ENCODE measurements around the gene FANCC. TPM values are rescaled to one million over a fixed set of nuclear protein-coding genes. Genes with fewer than 3 reads are reported as not detected.

The FANCC gene
- total RNA-seq, 1 experiment from 2014 or later, result 14.5 TPM

DNA sequence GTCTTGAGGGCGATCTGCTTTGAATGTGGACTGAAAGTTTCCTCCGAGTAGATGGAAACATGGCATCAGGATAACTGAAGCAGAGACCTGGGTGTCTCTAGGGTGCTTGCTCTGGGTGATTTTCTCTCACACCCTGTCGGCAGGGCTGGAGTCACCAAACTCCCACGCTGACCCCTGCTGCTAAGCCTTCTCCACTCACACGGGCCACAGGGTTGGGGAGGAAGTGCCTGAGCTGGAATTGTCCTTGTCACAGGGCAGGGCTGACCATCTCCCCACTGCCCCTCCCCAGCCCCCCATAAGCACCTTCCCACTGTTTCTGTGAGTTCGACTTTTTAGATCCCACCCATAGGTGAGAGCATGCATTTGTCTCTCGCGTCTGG, 212.9 kb downstream of the FANCC start:
- BruUV-seq (replicated peaks), result no TSS peak
- H3K4me3 Mint-ChIP-seq (ENCODE audit: low read depth, unreplicated experiment), result no peak overlapping the region
- TF ChIP-seq, protein P1, sequence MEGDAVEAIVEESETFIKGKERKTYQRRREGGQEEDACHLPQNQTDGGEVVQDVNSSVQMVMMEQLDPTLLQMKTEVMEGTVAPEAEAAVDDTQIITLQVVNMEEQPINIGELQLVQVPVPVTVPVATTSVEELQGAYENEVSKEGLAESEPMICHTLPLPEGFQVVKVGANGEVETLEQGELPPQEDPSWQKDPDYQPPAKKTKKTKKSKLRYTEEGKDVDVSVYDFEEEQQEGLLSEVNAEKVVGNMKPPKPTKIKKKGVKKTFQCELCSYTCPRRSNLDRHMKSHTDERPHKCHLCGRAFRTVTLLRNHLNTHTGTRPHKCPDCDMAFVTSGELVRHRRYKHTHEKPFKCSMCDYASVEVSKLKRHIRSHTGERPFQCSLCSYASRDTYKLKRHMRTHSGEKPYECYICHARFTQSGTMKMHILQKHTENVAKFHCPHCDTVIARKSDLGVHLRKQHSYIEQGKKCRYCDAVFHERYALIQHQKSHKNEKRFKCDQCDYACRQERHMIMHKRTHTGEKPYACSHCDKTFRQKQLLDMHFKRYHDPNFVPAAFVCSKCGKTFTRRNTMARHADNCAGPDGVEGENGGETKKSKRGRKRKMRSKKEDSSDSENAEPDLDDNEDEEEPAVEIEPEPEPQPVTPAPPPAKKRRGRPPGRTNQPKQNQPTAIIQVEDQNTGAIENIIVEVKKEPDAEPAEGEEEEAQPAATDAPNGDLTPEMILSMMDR (IDR thresholded peaks at IDR 0.05; ENCODE audit: unreplicated experiment), result no peak
- peaks cover 46% of the 10 kb centered on the region for H3K36me3 Mint-ChIP-seq (ENCODE audit: insufficient read depth, unreplicated experiment)
- no peak for DNase-seq
- peaks cover 10% of the 10 kb centered on the region for H3K4me1 Mint-ChIP-seq (ENCODE audit: low read depth, unreplicated experiment)
- intact Hi-C loops (cut with micrococcal nuclease; ENCODE audit: unreplicated experiment), result no loop called here
- H3K27me3 Mint-ChIP-seq (ENCODE audit: unreplicated experiment), result no peaks in the 10 kb centered on the region
- CTCF ChIA-PET, result no interaction called here
- H3K27ac Mint-ChIP-seq (ENCODE audit: unreplicated experiment), result no peak overlapping the region
- no peaks in the 10 kb centered on the region for H3K9me3 Mint-ChIP-seq (ENCODE audit: low read depth, unreplicated experiment)

DNA sequence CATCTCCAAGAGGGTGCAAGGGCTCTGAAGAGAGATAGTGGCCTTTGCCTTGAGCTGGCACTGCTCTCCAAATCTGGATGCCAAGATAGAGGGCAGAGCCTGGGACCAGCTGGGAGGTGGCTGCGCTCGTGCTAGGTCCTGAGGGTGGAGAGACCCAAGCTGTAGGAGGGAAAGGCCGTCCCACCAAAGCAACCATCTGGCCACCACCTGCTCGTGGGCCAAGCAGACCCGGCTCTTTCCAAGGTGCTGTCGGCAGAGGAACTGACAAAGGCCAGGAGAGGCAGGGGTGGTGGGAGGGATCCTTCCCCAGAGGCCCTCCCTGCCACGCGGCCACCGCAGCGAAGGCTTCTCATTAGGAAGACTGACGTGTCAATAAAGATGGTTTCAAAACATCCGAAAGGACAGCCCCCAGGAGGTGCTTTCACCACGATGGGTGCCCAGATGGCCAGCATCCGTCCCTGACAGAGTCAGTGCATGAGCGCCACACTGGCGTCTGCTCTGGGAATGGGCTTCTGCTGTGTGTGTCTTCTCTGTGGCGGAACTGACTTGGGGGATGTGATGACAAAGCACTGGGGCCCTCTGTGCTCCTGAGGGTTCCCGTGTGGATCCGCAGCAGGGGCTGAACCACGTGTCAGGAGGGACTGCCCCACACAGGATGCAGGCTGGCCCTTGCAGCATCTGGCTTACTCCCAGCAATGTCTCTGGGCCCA, 213.5 kb downstream of the FANCC start:
- intact Hi-C loops (cut with micrococcal nuclease; ENCODE audit: unreplicated experiment), result no loop called here
- no TSS peak for BruUV-seq (replicated peaks)
- peaks cover 48% of the 10 kb centered on the region for H3K36me3 Mint-ChIP-seq (ENCODE audit: insufficient read depth, unreplicated experiment)
- DNase-seq, result no peak
- H3K9me3 Mint-ChIP-seq (ENCODE audit: low read depth, unreplicated experiment), result no peaks in the 10 kb centered on the region
- no peaks in the 10 kb centered on the region for H3K27me3 Mint-ChIP-seq (ENCODE audit: unreplicated experiment)
- CTCF ChIA-PET, result no interaction called here
- no peak overlapping the region for H3K4me3 Mint-ChIP-seq (ENCODE audit: low read depth, unreplicated experiment)
- peaks cover 10% of the 10 kb centered on the region for H3K4me1 Mint-ChIP-seq (ENCODE audit: low read depth, unreplicated experiment)
- H3K27ac Mint-ChIP-seq (ENCODE audit: unreplicated experiment), result no peak overlapping the region
- TF ChIP-seq, protein P1 (IDR thresholded peaks at IDR 0.05; ENCODE audit: unreplicated experiment), result no peak

DNA sequence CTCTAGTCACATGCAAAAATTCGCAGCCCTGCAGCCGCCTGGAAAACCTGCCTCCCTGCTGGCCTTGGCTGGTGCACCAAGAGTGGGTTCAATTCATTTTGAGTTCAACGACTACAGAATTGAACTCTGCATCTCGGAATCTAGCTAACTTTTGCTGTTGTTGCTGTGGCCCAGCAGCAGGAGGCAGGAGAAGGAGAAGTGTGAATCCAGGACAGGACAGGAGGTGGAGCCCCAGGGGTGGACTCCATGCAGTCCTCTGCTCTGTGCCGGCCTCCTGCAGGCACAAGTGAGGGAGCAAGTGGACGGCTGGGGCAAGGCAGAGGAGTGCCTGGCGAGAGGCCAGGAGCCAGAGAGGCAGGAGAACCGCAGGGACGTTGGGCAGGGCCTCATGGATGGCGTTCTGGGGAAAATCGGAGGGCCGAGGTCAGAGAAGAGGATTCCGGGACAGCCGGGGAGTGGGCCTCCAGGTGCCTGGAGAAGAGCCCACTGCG, 214.2 kb downstream of the FANCC start:
- intact Hi-C loops (cut with micrococcal nuclease; ENCODE audit: unreplicated experiment), result no loop called here
- H3K4me1 Mint-ChIP-seq (ENCODE audit: low read depth, unreplicated experiment), result peaks cover 13% of the 10 kb centered on the region
- no peak for DNase-seq

DNA sequence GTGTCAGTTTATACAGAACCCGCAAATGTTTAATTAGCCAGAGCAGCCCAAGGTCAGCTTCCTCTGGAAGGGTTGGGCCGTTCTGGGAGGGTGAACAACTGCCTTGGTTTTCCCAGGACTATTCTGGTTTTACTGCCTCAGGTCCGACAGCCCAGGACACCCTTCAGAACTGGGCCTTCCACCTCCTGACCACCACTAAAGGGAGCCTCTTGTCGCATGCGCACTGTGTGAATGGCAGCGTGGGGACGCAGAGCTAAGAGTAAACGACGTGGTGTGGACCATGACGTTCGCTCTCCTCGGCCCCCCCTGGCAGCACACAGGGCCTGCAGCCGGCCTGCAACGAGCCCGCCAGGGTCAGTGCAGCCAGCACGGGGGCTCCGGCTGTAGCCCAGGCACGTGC, 214.9 kb downstream of the FANCC start:
- H3K4me3 Mint-ChIP-seq (ENCODE audit: low read depth, unreplicated experiment), result no peak overlapping the region
- BruUV-seq (replicated peaks), result no TSS peak
- peaks cover 50% of the 10 kb centered on the region for H3K36me3 Mint-ChIP-seq (ENCODE audit: insufficient read depth, unreplicated experiment)
- H3K4me1 Mint-ChIP-seq (ENCODE audit: low read depth, unreplicated experiment), result peaks cover 16% of the 10 kb centered on the region
- H3K9me3 Mint-ChIP-seq (ENCODE audit: low read depth, unreplicated experiment), result no peaks in the 10 kb centered on the region
- intact Hi-C loops (cut with micrococcal nuclease; ENCODE audit: unreplicated experiment), result no loop called here
- DNase-seq, result no peak
- H3K27me3 Mint-ChIP-seq (ENCODE audit: unreplicated experiment), result no peaks in the 10 kb centered on the region
- no peak overlapping the region for H3K27ac Mint-ChIP-seq (ENCODE audit: unreplicated experiment)
- TF ChIP-seq, protein P1 (IDR thresholded peaks at IDR 0.05; ENCODE audit: unreplicated experiment), result no peak
- CTCF ChIA-PET, result no interaction called here

More for the DNA sequence above, 214.2 kb downstream of the FANCC start:
- CTCF ChIA-PET, result no interaction called here
- H3K27me3 Mint-ChIP-seq (ENCODE audit: unreplicated experiment), result no peaks in the 10 kb centered on the region
- TF ChIP-seq, protein P1 (IDR thresholded peaks at IDR 0.05; ENCODE audit: unreplicated experiment), result no peak
- BruUV-seq (replicated peaks), result no TSS peak
- H3K36me3 Mint-ChIP-seq (ENCODE audit: insufficient read depth, unreplicated experiment), result peaks cover 46% of the 10 kb centered on the region
- no peak overlapping the region for H3K4me3 Mint-ChIP-seq (ENCODE audit: low read depth, unreplicated experiment)
- no peaks in the 10 kb centered on the region for H3K9me3 Mint-ChIP-seq (ENCODE audit: low read depth, unreplicated experiment)
- no peak overlapping the region for H3K27ac Mint-ChIP-seq (ENCODE audit: unreplicated experiment)
